ENCODE data around the gene RAPGEF3. TPM values are rescaled to one million over a fixed set of nuclear protein-coding genes. Genes with fewer than 3 reads are reported as not detected.

The RAPGEF3 gene
- polyA plus RNA-seq, 3 donors: 0.08 to 2.5 (median 0.60) TPM

- no peak overlapping the region for H3K4me2 ChIP-seq (replicated peaks; ENCODE audit: extremely low read depth, low read length, poor library complexity, severe bottlenecking)
- no peaks in the 10 kb centered on the region for H3K36me3 Mint-ChIP-seq
Observed at GRCh38 chr12:47754881-47755280, 3.8 kb downstream of the RAPGEF3 start.

GRCh38 chr12:47754126-47754525, 4.6 kb downstream of the RAPGEF3 start:
- no peaks in the 10 kb centered on the region for H3K27me3 ChIP-seq (ENCODE audit: control insufficient read depth in 2 of 2, insufficient read depth in 2 of 2, low read length in 2 of 2)
- WGBS (ENCODE audit: insufficient coverage): 100% methylated on average over 1 of the region's 4 CpGs
- Mint-ChIP-seq H3K9me3 (no peaks in the 10 kb centered on the region), H3K27ac (no peak overlapping the region), H3K27me3 (ENCODE audit: low read depth in 3 of 3) (peaks cover 5 to 14% (median 10%) of the 10 kb centered on the region in 3 donors), H3K4me1 (peaks cover 41% of the 10 kb centered on the region), H3K4me3 (no peak overlapping the region), H3K36me3 (no peaks in the 10 kb centered on the region)
- no peak overlapping the region for H3K9ac ChIP-seq (ENCODE audit: insufficient read depth, low read length, poor library complexity, severe bottlenecking)
- H3K36me3 ChIP-seq (replicated peaks in 1 of 2; ENCODE audit: control insufficient read depth in 1 of 2, insufficient read depth in 2 of 2, low read length in 2 of 2): no peaks in the 10 kb centered on the region
- H2AFZ ChIP-seq (ENCODE audit: insufficient read depth, low read depth, low read length, poor library complexity, severe bottlenecking): no peak overlapping the region
- H3K27ac ChIP-seq (ENCODE audit: low read depth in 1 of 2, low read length in 2 of 2): no peak overlapping the region
- no peak overlapping the region for H3K4me3 ChIP-seq (replicated peaks in 1 of 3; ENCODE audit: low read depth in 2 of 3, low read length in 3 of 3)
- H3K4me2 ChIP-seq (replicated peaks; ENCODE audit: extremely low read depth, low read length, poor library complexity, severe bottlenecking): no peak overlapping the region
- peaks cover 22 to 43% of the 10 kb centered on the region in 2 donors for H3K4me1 ChIP-seq (ENCODE audit: control insufficient read depth in 1 of 2, insufficient read depth in 2 of 2, low read length in 2 of 2)
- no peaks in the 10 kb centered on the region for H3K79me2 ChIP-seq (ENCODE audit: insufficient read depth, low read length)
- intact Hi-C loops (cut with micrococcal nuclease): no loop called here
- no peak for TF ChIP-seq CTCF (IDR thresholded peaks at IDR 0.05)
- no peaks in the 10 kb centered on the region for H3K9me3 ChIP-seq (replicated peaks in 1 of 2; ENCODE audit: control insufficient read depth in 1 of 2, insufficient read depth in 1 of 2, low read length in 2 of 2)
- no peaks in the 10 kb centered on the region for H4K20me1 ChIP-seq (ENCODE audit: insufficient read depth, low read length)
- DNase-seq: no peak

More at GRCh38 chr12:47754881-47755280, 3.8 kb downstream of the RAPGEF3 start:
- Mint-ChIP-seq H3K27ac (no peak overlapping the region), H3K9me3 (no peaks in the 10 kb centered on the region), H3K4me3 (no peak overlapping the region), H3K27me3 (ENCODE audit: low read depth in 3 of 3) (peaks cover 5 to 16% (median 11%) of the 10 kb centered on the region in 3 donors), H3K4me1 (peaks cover 42% of the 10 kb centered on the region)
- H3K4me3 ChIP-seq (replicated peaks in 1 of 3; ENCODE audit: low read depth in 2 of 3, low read length in 3 of 3): no peak overlapping the region
- H3K4me1 ChIP-seq (ENCODE audit: control insufficient read depth in 1 of 2, insufficient read depth in 2 of 2, low read length in 2 of 2): peaks cover 29 to 50% of the 10 kb centered on the region in 2 donors
- no peaks in the 10 kb centered on the region for H3K36me3 ChIP-seq (replicated peaks in 1 of 2; ENCODE audit: control insufficient read depth in 1 of 2, insufficient read depth in 2 of 2, low read length in 2 of 2)
- no peak for DNase-seq
- H2AFZ ChIP-seq (ENCODE audit: insufficient read depth, low read depth, low read length, poor library complexity, severe bottlenecking): no peak overlapping the region
- H3K79me2 ChIP-seq (ENCODE audit: insufficient read depth, low read length): no peaks in the 10 kb centered on the region
- no peaks in the 10 kb centered on the region for H3K9me3 ChIP-seq (replicated peaks in 1 of 2; ENCODE audit: control insufficient read depth in 1 of 2, insufficient read depth in 1 of 2, low read length in 2 of 2)
- 71% methylated on average over 2 of the region's 3 CpGs for WGBS (ENCODE audit: insufficient coverage)
- TF ChIP-seq CTCF (IDR thresholded peaks at IDR 0.05): no peak
- intact Hi-C loops (cut with micrococcal nuclease): no loop called here
- no peaks in the 10 kb centered on the region for H4K20me1 ChIP-seq (ENCODE audit: insufficient read depth, low read length)
- H3K27ac ChIP-seq (ENCODE audit: low read depth in 1 of 2, low read length in 2 of 2): no peak overlapping the region
- no peaks in the 10 kb centered on the region for H3K27me3 ChIP-seq (ENCODE audit: control insufficient read depth in 2 of 2, insufficient read depth in 2 of 2, low read length in 2 of 2)
- H3K9ac ChIP-seq (ENCODE audit: insufficient read depth, low read length, poor library complexity, severe bottlenecking): no peak overlapping the region
